ENCODE data around the gene CNTLN. TPM values are rescaled to one million over a fixed set of nuclear protein-coding genes. Genes with fewer than 3 reads are reported as not detected.
"Not testable (repeated sequence)": the region's sequence is repeated elsewhere in the genome, so short reads cannot be mapped to it uniquely, and the experiment has no call there.

Gene CNTLN
- total and polyA plus RNA-seq, 9 donors, result 8.4 to 24.8 (median 16.2) TPM

DNA sequence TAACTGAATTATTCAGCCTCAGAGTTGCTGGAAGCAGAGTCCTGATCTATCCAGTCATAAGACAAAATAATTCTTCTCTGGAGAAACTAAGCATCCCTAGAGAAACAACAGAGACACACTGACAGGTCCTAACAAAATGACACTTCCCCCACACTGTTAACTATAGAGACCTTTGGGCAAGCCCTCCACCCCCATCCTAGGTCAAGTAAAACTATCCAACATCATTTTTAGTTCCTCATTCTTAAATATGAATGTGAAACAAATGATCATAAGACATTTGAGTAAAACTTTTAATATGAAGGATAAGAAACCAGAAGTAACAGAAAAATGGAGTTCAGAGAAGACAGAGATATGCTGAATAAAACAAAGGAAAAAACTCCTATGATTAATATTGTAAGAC, 30.9 kb downstream of the CNTLN start:
- H3K36me3 ChIP-seq, result no peaks in the 10 kb centered on the region
- TF ChIP-seq POLR2A (IDR thresholded peaks at IDR 0.05), result no peak
- H3K27me3 ChIP-seq, result no peaks in the 10 kb centered on the region
- intact Hi-C loops (cut with DNase I), result no loop called here
- no peak overlapping the region for H3K27ac ChIP-seq
- DNase-seq, result no peak
- no peaks in the 10 kb centered on the region for H3K4me1 ChIP-seq (ENCODE audit: insufficient read depth)
- no peak overlapping the region for H3K4me3 ChIP-seq
- no peaks in the 10 kb centered on the region for H3K9me3 ChIP-seq

GRCh38 chr9:17166346-17166745, 31.5 kb downstream of the CNTLN start:
- Histone ChIP-seq H3K27ac (no peak overlapping the region), H3K4me1 (ENCODE audit: insufficient read depth) (no peaks in the 10 kb centered on the region), H3K9me3 (no peaks in the 10 kb centered on the region), H3K36me3 (no peaks in the 10 kb centered on the region), H3K27me3 (no peaks in the 10 kb centered on the region), H3K4me3 (no peak overlapping the region)
- TF ChIP-seq, protein P1, sequence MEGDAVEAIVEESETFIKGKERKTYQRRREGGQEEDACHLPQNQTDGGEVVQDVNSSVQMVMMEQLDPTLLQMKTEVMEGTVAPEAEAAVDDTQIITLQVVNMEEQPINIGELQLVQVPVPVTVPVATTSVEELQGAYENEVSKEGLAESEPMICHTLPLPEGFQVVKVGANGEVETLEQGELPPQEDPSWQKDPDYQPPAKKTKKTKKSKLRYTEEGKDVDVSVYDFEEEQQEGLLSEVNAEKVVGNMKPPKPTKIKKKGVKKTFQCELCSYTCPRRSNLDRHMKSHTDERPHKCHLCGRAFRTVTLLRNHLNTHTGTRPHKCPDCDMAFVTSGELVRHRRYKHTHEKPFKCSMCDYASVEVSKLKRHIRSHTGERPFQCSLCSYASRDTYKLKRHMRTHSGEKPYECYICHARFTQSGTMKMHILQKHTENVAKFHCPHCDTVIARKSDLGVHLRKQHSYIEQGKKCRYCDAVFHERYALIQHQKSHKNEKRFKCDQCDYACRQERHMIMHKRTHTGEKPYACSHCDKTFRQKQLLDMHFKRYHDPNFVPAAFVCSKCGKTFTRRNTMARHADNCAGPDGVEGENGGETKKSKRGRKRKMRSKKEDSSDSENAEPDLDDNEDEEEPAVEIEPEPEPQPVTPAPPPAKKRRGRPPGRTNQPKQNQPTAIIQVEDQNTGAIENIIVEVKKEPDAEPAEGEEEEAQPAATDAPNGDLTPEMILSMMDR (IDR thresholded peaks at IDR 0.05), result no peak
- TF ChIP-seq POLR2A (IDR thresholded peaks at IDR 0.05) (no peak), EP300 (IDR thresholded peaks at IDR 0.05) (no peak)
- no peak for DNase-seq
- intact Hi-C loops (cut with DNase I), result no loop called here

DNA sequence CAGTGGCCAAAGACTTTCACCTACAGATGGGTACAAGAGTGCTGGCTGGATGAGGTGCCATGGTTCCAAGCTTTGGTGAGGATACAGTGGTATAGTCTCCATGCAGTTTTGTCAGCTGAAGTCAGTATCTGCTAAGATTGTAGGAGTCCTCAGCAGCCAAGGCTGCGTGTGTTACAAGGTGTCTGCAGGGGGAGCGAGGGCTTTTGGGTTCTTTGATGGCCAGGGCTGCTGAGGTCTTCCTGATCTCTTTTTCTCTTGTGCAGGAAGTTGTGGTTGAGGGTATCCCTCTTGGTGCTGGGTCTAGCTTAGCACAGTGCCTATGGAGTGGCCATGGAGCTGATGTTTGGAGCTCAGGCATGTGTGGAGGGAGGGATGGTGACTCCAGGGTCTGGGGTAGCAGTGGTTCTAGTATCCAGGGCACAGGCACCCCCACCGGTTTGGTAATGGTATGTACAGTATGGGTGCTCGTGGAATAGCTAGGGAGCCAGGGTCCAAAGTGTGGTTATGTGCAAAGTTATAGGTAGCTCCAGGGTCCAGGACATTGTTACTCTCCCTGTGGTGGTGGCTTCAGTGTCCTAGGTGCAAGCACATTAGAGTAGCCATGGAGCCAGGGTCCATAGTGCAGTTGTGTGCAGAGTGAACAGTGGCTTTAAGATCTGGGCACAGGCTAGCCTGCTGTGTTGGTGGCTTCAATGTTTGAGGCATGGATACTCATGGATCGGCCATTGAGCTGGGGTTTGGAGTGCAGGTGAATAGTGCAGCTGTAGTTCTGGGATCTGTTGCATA, 36.7 kb downstream of the CNTLN start:
- 87 to 98% (median 92%) methylated on average over 5 of the region's 5 CpGs for WGBS, 3 donors

GRCh38 chr9:17177496-17177895, 42.7 kb downstream of the CNTLN start:
- H3K36me3 ChIP-seq; H3K4me3 ChIP-seq; intact Hi-C loops (cut with DNase I); H3K4me1 ChIP-seq (ENCODE audit: insufficient read depth); DNase-seq; H3K9me3 ChIP-seq; H3K27me3 ChIP-seq; H3K27ac ChIP-seq: not testable (repeated sequence)
- 97 to 98% (median 97%) methylated on average over 15 of the region's 15 CpGs for WGBS, 3 donors

More for the DNA sequence above, 36.7 kb downstream of the CNTLN start:
- DNase-seq, result no peak
- intact Hi-C loops (cut with DNase I), result no loop called here
- no peak overlapping the region for H3K27ac ChIP-seq
- no peaks in the 10 kb centered on the region for H3K36me3 ChIP-seq
- H3K9me3 ChIP-seq, result no peaks in the 10 kb centered on the region
- H3K27me3 ChIP-seq, result no peaks in the 10 kb centered on the region
- TF ChIP-seq, protein P1 (IDR thresholded peaks at IDR 0.05), result no peak
- TF ChIP-seq EP300 (IDR thresholded peaks at IDR 0.05) (no peak), POLR2A (IDR thresholded peaks at IDR 0.05) (no peak)
- H3K4me1 ChIP-seq (ENCODE audit: insufficient read depth), result no peaks in the 10 kb centered on the region
- H3K4me3 ChIP-seq, result no peak overlapping the region

DNA sequence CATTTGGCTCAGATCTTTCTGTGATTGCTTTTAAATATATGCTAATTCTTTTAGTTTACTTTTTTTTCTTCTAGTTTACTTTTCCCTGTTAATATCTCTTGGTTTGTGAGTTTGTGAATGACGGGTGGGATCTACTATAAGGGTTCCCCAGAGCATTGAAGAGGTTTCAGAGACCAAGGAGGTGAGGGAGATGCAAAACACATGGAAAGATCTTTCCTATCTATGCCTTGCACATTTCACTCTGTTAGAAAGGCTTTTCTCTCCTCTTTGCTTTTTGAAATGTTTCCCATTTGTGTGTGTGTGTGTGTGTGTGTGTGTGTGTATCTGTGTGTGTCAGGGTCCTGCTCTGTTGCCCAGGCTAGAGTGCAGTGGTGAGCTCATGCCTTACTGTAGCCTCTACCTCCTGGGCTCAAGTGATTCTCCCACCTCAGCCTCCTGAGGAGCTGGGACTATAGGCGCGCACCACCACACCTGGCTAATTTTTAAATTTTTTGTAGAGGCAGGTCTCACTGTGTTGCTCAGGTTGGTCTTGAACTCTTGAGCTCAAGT, 50.7 kb downstream of the CNTLN start:
- Histone ChIP-seq H3K4me3 (no peak overlapping the region), H3K4me1 (ENCODE audit: insufficient read depth) (peaks cover 1% of the 10 kb centered on the region), H3K27ac (no peak overlapping the region), H3K9me3 (no peaks in the 10 kb centered on the region), H3K36me3 (no peaks in the 10 kb centered on the region), H3K27me3 (no peaks in the 10 kb centered on the region)
- TF ChIP-seq, protein P1 (IDR thresholded peaks at IDR 0.05), result no peak
- TF ChIP-seq EP300 (IDR thresholded peaks at IDR 0.05) (no peak), POLR2A (IDR thresholded peaks at IDR 0.05) (no peak)
- intact Hi-C loops (cut with DNase I), result no loop called here
- WGBS, 3 donors, result 81 to 86% (median 83%) methylated on average over 3 of the region's 3 CpGs
- no peak for DNase-seq
